Measurements from ENCODE around the gene CACNA1C.

CACNA1C gene

DNA sequence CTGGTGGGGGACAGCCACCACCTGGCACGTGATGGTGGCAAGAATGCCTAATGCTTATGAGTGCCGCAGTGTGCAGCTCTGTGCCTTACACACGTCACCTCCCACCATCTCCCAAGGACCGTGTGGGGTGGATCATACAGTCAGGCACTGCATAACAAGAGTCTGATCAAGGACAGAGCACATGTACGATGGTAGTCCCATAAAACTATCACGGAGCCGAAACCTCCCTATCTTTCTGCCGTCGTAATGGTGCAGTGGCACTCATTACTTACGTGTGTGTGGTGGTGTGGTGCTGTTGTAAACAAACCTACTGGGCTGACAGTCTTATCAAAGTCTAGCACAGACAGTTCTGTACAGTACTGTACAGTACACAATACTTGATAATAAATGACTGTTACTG lies 89.3 kb downstream of the CACNA1C start:
- no peak for DNase-seq

DNA sequence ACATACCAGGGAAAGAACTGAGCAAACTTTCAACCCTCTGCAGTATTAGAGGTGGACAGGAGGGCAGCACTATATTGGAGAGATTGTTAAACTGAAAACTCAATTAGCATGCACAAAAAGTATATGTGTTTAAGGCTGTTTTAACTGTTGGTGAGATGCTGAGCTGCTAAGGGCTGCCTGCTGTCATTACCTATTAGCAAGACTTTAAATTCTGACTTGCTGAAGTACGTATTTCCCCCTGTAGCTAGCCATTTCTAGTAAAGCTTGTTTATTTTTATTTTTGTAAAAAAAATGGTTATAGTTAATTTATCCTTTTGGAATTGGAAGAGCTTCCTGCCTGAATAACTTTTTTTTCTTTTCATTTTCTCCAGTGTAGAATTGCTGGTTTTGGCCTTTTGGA lies 92.2 kb downstream of the CACNA1C start:
- DNase-seq: no peak

DNA sequence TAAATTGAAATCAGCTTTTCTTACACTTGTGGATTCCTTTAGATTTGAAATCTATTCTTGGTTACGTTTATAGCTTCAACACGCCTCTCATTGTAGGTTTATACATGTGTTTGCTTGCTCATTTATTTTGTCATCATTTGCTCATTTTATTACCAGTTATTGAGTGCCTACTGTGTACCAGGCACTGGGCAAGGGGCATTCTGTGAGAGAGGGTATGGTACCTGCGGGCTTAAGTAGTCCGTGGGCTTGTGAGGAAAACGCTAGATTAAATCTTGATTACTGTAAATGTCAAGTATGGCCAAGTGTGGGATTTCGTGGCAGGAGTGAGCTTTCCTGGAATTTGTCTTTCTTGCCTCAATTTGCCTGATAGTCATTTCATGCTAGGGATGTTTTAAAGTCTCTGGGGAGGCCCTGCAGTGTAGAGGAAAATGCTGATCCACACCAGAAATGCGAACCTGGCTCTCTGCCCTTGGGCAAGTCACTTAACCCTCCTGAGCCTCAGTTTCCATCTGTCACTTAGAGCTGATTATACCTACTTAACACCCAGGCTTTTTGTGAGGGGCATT lies 92.7 kb downstream of the CACNA1C start:
- no peak for DNase-seq

DNA sequence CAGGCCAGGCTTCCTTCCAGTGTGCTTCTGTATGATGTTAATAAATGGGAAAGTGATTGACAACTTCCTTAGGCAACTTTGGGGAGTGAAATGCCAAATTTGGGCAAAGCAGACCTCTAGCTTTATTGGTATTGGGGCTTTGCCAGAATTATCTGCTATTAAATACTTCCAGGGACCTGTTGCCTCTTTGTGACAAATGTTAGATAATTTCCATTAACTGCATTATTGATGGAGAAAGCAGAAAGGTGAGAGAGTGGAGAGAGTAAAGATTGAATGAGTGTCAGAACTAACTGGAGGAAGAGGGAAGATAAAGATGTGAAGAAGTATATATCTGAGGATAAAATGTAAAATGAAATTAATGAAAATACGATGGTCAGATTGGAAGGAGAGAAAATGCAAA lies 94.5 kb downstream of the CACNA1C start:
- DNase-seq: no peak

DNA sequence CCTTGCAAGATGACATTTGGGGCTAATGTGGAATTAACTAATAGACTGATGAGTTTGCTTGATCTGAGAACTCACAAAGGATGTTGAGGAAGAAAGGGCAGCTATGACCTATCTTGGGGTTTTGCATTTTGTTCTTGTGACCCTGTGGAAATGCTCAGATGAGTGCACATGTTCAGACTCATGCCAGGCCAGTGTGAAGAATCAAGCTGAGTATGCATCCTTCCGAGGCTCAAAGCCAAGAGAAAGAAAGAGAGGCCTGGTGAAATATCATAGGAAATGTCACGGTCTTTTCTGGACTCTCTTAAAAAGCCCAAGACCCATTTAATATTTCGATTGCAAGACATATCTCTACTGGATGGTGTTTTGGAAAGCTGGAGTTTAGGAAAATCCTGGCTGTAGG lies 96.3 kb downstream of the CACNA1C start:
- no peak for DNase-seq

DNA sequence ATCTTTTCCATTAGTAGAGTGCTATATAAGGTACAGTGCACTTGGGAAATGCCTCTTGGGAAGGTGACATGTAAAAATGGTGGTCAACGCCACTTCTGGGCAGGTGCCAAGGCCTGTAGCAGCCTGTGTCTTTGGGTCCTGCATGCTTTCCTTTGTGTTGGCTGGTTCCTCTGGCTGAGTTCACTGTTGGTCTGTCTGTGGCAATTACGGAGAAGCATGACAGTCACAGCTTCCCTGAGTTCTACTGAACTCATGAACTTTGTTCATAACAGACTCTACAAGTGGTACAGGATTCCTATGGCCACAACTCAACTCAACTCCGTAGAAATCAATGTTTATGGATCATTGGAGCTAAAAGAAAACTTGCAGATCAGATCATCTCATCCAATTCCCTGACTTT lies 98.0 kb downstream of the CACNA1C start:
- DNase-seq: no peak

DNA sequence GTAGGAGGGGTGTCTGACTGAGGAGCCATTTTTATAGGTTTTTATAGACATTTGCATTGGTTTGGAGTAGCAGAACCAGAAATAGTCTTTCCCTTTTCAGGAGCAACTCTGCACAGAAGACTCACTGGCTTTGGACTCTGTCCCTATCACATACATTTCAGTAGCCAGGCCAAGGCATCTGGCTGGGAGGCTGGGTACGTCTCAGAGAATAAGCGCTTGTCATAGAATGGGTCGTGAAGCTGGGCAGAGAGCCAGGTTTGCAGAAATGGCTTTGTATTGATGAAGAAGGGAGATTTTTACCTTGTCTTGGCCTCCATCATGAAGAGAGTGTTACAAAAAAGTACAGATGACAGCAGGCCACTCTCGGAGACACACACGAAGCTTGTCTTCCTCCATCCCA lies 98.6 kb downstream of the CACNA1C start:
- DNase-seq: no peak

DNA sequence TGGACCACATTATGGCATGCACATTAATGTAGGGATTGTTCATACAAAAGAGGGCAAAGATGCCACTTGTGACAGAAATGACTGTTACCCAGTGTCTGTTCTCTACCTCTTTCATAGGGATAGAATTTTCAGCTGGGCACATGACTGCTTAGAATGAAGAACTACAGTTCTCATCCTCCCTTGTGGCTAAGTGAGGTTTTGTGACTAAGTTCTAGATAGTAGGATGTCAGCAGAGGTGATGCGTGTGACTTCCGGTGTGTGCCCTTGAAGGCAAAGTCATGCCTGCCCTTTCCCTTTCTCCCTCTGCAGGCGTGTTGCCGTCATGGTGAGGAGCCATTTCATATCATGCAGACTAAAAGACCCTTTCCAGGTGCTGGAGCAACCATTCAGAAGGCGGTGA lies 99.3 kb downstream of the CACNA1C start:
- no peak for DNase-seq

DNA sequence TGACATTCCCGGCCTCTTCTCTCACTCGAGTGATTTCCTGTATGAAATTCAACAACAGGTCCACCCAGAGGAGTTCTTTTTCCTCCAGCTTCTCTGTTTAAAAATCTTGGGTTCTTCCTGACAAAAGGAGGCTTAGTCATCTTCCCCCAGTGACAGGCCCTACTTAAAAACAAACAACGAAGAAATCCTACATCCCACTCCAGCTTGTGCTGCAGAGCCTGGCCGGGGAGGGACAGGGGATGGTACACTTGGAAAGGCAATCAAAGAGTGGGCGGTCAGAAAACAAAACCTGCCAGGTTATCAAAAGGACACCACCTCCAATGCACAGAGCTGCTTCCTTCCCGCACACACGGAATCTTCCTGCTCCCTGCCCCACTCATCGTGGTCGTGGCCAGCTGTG lies 101.3 kb downstream of the CACNA1C start:
- no peak for DNase-seq

DNA sequence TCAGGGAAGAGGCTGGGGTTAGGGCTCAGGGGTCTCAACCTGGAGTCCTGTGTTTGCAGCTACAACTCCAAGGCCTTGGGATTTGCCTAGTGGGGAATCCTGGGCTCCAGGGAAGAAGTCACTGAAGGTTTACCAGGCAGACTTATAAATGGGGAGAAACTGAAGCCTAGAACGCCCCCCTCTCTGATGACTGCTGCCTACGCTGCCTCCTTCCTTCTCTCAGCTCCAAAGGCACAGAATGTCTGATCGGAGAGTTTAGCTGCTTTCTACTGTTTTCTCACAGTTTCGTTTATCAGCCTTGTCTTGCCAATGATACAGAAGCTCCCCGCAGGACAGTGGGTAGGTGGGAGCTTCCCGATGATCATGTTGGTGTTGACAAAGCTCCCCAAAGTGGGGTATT lies 101.7 kb downstream of the CACNA1C start:
- DNase-seq: no peak

DNA sequence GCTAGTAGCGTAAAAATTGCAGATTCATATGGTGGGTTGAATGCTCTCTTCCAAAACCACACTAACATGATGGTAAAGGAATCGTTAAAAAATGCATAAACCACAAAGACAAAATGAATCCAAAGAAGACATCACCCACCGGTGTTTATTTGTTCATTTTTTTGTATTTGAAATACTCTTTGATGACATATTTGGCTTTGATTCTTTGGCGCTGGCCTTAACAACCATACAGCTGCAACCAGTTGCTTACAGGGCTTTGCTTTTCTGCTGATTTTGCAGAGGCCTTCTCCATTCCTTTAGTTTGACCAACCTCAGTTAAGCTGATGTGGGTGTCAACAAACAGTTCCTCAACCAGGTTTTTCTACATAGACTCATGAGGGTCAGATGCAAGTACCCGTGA lies 103.5 kb downstream of the CACNA1C start:
- no peak for DNase-seq

DNA sequence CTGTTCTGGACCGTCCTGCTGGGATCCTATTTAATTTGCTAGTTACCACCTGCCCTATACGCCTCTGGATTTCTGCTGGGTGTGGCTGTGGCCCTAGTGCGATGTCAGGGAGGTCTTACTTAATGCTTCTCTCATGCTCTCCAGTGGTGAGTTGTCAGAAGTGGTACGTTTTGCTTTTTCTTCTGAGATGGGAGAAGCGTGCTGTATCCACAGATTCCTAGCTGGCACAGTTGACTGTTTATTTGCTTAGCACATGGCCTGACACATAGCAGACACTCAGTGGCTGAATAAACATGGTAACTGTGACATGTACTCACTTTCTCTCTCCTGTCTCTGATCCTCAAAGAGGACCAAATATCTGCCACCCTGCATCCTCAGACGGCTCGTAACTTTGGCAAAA lies 107.3 kb downstream of the CACNA1C start:
- no peak for DNase-seq

DNA sequence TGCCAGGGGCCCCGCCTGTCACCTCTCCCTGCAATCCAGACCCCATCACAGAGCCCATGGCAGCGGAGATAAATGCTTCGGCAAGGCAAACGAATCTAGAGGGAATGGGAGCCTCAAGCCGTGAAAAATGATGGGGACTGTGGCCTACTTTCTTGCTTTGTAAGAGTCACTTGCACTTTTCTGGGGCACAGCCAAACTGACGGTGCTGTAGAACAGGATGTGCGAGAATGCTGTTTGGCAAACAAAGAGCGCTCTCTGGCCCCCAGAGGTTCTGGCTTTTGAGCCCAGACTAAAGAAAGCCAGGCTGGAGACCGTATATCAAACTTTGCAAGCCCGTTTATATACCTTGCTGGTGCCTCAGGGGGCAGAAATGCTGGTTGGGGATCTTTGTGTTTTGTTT lies 108.7 kb downstream of the CACNA1C start:
- no peak for DNase-seq

DNA sequence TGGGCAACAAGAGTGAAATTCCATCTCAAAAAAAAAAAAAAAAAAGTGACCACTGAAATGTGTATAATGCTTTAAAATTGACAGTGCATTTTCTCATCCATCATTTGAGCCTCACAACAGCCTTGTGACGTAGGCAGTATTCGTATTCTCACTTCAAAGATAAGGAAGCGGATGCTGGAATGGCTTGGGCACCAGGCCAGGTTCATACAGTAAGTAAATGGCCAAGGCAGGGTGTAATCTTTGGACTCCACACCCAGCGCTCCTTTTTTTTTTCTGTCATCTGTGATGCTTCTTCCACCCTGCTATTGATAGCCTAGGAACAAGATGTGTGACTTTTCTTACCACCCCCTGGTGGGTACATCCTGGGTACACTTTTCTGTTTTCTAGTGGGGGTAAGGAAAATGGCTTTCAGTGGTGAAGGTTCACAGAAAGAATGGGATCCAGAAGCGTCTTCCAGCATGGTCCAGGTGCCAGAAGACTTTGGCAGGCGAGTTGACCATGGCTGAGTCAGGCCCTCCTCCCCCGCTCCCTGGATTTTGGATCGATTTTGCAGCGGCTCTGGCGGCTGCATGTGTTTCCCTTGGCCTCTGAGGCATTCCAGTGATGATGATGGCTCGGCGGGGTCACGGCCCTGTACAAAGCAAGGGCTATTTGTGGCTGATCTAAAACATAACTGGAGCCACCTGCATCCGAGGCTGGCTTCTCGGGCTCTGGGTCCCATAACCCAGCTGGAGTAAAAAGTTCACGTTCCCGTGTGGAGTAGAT lies 110.6 kb downstream of the CACNA1C start:
- no peak for DNase-seq

DNA sequence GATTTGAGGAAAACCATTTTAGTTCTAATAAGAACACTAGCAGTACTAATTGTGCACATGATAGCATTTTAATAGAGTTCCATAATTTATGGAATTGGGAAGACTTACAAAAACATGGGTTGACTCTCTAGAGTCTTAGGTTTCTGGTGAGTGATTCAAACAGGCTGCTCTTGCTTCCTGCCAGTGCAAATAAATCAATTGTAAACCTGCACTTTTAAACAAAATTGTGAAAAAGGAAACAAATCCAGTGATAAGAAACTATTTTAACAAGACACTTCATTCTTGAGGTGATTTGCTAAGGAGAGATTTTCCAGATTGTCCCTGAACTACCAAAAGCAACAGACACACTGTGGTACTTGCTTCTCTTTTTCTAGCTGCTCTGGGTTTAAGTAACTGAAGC lies 112.2 kb downstream of the CACNA1C start:
- no peak for DNase-seq

DNA sequence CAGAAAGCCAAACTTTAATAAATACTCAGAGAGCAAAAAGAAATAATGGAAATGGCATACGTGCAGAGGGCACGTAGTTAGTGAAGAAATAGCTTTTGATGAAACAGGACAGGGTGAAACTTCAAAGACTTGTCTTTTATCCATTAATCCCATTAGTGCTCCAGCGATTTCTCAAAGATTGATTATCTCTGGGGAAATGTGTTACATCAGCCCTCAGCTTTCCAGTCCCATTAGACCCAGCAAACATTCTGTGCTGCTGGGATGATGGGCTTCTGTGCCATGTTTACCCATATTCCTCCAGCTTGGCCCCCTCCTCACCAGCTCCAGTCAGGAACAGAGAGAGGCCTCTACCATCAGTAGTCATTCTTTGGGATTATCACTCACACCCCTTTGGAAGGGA lies 113.1 kb downstream of the CACNA1C start:
- DNase-seq: no peak

DNA sequence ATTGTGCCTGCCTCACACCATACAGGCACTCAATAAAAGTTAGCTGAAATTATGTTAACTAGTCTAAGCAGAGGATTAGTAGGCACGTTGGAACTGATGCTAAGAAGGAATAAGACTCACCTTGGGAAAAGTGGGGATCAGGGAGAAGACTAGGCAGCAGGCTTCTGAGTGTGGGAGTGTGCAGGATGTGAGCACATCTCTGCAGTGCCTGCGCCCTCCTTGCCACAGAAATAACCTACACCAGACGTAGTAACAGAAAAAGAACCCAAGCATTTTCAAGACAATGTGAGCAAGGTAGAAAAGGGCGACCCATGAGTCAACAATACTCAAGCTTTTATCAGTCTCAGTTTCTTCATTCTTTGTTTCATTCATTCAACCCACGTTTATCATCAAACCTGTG lies 113.9 kb downstream of the CACNA1C start:
- no peak for DNase-seq

DNA sequence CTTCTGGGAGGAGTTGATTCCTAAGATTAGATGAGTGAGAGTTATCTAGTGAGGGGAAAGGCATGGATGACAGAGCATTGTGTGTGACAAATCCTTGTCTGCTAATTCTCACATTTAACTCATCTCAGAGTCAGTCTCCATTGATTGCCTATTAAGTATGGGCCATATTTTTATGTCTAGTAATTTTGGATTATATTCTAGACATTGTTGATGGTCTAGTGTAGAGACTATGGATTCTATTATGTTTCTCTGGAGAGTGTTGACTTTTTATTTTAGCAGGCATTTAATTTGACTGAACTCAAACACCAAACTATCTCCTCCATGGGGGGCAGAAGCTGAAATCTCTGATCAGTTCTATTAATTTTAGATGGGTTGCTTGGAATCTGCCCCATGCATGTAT lies 114.4 kb downstream of the CACNA1C start:
- DNase-seq: no peak

DNA sequence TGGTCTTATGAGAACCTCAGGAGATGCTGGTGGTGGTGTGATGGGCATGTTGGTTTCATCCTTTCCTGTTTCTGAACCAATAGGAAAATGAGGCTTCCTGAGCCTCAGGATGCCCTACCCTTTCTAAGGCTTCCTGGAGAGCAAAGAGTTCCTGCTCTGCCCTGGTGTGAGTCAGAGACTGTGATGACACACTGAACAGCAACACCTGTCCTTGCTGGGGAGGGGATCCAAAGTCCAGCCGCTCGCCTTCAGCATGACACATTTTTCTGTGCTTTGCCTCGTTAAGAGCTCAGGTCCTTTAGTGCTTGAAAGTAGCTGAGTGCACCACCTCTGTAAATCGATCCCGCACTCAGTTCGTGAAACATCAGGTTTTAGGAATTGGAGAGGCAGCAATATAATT lies 116.0 kb downstream of the CACNA1C start:
- DNase-seq: no peak

DNA sequence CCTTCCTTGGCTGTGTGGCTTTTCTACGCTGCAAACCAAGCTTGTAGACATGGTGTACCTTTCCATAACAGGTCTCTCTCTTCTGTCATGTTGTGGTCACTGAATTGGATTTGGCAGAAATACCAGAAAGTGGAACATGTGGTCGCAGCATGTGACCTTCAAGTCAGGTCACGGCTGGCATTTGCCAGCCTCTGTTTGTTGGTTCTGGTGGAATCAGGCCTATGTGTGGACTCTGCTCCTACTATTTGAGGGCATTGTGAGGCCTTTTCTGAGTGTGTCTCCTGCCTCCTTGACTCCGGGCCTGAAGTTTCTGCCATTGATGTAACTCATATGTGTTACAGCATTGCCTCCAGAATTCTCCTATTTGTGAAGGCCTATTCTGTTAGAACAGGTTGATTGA lies 116.7 kb downstream of the CACNA1C start:
- no peak for DNase-seq

DNA sequence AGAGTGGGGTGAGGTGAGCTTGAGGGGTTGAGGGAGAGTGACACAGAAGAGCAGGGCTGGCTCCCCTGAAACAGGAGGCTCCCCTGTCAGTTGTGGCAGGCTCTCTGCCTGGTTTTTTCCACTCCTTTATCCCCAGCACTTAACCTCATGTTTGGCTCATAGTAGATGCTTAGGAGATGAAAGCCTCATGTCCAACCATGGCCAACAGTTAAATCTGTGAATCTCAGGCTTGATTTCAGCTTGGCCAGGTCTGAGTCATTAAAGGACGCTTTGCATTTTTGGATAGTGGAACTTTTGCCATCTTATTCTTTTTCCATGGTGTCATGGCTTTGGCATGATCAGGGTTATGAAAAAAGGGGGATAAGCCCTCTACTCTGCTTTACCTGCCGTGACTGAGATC lies 117.2 kb downstream of the CACNA1C start:
- no peak for DNase-seq

DNA sequence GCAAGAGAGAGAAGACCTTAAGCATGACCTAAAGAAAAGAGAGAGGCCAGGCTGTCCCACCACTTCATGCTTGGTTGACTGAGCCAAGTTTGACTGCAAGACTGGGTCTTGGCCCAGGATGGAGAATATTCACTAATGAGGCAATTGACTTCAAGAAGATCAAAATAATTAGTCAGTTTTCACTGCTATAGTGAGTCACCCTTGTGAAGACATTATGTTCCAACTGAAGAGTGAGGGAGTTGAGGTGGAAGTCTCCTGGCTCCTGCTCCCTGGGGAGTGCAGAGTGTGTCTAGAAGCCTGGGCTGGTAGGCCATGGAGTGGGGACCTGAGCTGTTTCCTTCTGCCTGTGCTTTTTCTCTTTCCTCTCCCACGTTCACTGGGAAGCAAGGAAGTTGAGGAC lies 117.6 kb downstream of the CACNA1C start:
- no peak for DNase-seq

DNA sequence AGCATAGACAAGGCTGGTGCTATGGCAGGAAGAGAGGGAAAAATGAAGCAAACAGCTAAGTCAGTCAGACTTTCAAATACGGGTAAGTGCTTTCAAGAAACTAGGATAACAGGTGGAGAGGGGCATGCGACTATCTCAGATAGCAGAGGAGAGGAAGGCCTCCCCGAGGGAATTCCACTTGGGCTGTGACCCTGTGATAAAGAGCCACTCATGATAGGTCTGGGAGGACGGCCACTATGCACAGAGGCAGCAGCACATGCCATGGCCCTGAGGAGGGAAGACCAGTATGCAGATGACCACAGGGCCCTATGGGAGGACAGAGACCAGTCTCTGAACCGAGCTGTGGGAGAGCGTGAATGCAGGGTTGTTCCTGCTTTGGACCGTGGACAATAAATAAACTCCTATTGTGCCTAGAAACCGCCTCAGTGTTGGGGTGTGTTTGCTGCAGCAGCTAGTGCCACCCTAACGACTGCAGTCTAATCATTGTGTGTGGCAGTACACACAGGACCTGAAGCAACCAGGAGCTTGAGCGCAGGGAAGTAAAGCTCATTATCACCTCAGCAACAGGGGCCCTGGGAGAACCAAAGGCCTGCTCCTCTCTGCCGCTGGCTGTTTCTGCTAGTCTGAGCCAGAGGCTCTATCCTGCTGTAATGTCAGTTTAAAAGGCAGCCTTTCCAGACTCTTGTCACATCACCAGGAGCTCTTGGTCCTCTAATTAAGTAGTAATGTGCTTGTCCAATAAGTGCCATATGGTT lies 119.1 kb downstream of the CACNA1C start:
- DNase-seq: no peak

DNA sequence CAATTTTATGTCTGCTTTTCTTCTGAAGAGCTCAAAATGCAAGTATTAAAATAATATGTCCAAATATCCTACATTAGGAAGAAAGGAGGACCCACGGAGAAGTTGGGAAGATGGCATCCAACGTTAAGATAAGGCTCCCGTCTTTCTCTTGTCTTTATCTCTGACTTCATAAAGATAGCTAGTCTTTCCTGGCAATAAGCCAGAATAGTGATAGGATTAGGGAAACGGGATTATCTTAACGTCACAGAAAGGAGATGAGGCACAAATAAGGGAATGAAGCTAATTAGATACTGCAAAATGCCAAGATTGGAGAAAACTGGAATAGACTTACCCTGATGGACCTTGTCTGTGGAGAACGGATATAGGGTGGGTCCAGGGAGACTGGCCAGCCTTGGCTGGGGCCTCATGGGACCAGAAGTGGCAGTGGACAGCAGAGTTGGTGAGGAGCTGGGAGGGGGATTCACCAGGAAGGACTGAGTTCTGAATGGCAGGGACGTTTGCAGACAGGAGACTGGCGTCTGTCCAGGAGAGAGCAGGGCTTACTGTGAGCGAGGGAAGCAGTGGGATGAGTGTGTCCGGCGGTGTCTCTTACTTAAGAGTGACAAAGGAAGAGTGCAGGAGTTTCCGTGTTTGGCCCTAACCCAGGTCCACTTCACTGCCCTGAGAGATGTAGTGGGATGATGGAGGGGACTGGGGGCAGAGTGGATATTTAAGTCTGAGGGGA lies 119.9 kb downstream of the CACNA1C start:
- DNase-seq: no peak

Data from GF-D8 (cell line).